HG03139 (cell line): Measurements from ENCODE around the gene IRF5.
"Not testable (repeated sequence)": the region's sequence is repeated elsewhere in the genome, so short reads cannot be mapped to it uniquely, and the experiment has no call there.

Experiments
- ATAC-seq: cut with Tn5 transposase; IDR thresholded peaks from one replicate; pipeline ENCODE4 v1.9.1; 2021; ENCODE audit not compliant: unreplicated experiment

IRF5 gene

GRCh38 chr7:128954830-128955802 is 17.4 kb downstream of the IRF5 start:
- no peak for ATAC-seq

- no peak for ATAC-seq
These were observed 18.3 kb downstream of the IRF5 start for GRCh38 chr7:128955981-128956380.

- no peak for ATAC-seq
These were observed 21.6 kb downstream of the IRF5 start for GRCh38 chr7:128959296-128959695.

GRCh38 chr7:128961030-128961659 is 23.4 kb downstream of the IRF5 start:
- no peak for ATAC-seq

- ATAC-seq: no peak
These were observed 25.2 kb downstream of the IRF5 start for GRCh38 chr7:128962899-128963298.

- ATAC-seq: peak; percentile 62
These were observed 25.6 kb downstream of the IRF5 start for GRCh38 chr7:128963327-128963757.

GRCh38 chr7:128968624-128969023 is 30.9 kb downstream of the IRF5 start:
- no peak for ATAC-seq

GRCh38 chr7:128974241-128974934 is 36.7 kb downstream of the IRF5 start:
- no peak for ATAC-seq

- ATAC-seq: no peak
These were observed 44.4 kb downstream of the IRF5 start for GRCh38 chr7:128982105-128982504.

- ATAC-seq: no peak
These were observed 47.9 kb downstream of the IRF5 start for GRCh38 chr7:128985660-128986059.

GRCh38 chr7:128986609-128987008 is 48.9 kb downstream of the IRF5 start:
- no peak for ATAC-seq

GRCh38 chr7:128988372-128988771 is 50.6 kb downstream of the IRF5 start:
- no peak for ATAC-seq

GRCh38 chr7:128989961-128990360 is 52.2 kb downstream of the IRF5 start:
- ATAC-seq: no peak

- no peak for ATAC-seq
These were observed 55.7 kb downstream of the IRF5 start for GRCh38 chr7:128993419-128993818.

- not testable (repeated sequence) for ATAC-seq
These were observed 56.8 kb downstream of the IRF5 start for GRCh38 chr7:128994560-128994959.

- no peak for ATAC-seq
These were observed 59.5 kb downstream of the IRF5 start for GRCh38 chr7:128997181-128997580.
